Kidney glomerular epithelial cell (primary cell): ENCODE results near the gene IGSF21.

Experiments
- DNase-seq: peaks from one replicate; lab custom pipeline; 2025; lab: John Stamatoyannopoulos, UW

The IGSF21 gene

DNA sequence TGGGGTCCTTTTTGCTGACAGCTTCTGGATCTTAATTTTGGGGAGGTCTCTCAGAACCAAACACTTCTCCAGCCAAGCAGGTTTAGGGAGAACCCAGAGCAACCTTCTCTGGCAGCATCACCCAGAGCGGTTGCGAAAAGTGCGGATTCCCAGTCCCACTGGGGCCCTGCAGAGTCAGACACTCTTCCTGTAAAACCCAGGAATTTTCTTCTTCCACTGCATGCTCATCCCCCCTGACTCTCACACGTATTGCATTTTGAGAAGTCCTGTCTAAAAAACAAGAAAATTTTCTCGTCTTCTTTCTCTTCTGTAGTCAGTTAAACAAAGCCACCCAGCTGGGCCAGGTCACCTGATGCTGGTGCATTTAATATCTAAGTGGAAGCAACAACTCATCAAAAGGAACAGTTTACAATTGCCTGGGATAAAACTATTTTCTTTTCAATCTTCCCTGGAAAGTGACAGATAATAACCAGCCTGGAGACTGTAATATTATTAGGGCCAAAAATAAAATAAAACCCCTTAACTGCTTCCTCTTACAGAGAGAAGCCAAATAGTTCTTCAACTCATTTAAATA is 156.0 kb downstream of the IGSF21 start:
- no peak for DNase-seq

DNA sequence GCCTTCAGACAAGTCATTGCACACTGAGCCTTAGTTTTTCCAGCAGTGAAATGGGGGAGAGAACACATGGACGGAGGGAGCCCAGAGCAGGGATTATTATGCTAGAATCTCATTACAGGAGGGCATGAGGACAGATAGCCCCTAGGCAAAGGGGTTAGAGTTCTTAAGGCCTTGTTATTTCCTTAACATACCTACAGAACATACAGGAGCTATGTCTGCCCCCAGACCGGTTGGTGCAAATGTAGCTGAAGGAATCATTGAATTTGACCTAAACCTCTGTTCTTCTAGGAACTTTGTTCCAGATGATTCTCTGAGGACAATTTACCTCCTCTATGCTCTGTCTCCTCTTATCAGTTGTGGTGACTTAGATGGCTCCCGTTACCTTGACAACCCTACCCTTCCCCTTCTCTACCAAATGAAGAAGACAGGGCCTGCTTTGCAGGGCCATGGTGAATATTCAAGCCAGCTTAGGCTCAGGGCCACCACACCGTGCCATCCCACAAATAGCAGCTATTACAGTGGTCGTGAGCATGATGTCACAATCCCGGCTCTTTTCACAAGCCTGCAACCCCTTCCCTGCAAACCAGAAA is 156.9 kb downstream of the IGSF21 start:
- DNase-seq, result no peak

DNA sequence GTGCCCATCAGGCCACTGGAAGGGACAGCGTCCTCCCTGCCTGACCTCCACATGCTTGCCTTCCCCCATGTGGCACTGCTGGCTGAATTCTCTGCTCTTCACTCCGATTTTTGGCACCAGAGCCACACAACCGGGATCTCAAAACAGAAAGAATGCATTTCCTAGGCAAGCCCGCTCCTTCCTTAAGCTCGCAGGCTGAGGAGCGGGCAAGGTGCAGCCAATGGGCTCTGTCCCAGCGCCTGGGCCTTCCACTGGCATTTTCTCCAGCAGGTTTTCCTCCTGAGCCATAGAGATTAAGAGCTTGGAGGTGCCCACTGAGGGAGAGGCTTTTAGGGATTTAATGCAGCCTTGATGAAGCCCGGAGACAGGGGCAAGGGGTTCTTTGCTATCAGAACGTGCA is 158.0 kb downstream of the IGSF21 start:
- no peak for DNase-seq

DNA sequence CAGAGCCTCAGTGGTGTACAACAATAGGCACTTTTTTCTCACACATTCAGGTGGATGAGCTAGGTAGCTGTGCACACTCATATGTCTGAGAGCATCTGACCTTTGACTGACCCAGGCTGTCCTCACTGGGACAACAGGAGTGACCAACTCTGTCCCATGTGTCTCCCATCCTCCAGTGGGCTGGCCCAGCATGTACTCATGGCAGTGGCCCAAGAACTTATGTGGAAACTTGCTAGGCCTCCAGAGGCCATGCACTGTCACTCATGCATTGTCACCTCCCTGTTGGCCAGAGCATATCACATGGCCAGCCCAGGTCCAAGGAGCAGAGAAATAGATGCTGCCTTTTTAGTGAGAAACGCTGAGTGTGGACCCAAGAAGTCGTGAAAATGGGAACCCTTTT is 158.8 kb downstream of the IGSF21 start:
- no peak for DNase-seq

DNA sequence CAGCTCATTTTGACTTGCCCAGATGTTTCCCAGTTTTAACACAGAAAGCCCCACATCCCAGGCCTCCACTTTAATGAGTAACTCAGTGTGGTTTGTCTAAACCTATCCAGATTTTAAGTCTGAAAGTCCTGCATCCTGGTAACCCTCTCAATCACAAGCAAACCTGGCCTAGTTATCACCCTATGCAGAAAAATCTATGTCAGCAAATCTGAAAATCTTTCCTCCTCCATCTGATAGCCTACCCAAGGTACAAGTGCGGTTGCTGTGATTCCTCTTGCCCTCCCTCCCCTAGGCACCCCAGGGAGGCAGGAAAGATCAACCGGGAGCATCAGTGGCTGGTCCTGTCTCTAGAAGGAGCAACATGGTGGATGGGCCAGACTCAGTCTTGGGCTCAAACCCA is 163.7 kb downstream of the IGSF21 start:
- no peak for DNase-seq

DNA sequence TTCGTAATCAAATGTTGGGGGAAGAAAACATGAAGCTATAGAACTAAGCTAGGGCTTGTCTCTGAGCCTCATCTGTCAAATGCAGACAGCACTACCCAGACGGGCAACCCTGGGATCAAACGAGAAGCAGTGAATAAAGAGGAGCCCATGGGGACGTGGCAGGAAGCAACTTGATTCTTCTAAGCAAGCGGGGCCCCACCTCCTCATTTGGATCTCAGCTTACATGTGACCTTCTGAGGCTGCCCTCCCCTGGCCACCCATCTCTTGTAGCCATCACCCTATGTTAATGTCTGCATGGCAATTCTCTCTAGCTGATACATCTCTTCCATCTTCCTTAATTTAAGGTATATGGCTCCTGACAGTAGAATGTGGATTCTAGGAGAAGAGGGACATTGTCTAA is 171.3 kb downstream of the IGSF21 start:
- no peak for DNase-seq

DNA sequence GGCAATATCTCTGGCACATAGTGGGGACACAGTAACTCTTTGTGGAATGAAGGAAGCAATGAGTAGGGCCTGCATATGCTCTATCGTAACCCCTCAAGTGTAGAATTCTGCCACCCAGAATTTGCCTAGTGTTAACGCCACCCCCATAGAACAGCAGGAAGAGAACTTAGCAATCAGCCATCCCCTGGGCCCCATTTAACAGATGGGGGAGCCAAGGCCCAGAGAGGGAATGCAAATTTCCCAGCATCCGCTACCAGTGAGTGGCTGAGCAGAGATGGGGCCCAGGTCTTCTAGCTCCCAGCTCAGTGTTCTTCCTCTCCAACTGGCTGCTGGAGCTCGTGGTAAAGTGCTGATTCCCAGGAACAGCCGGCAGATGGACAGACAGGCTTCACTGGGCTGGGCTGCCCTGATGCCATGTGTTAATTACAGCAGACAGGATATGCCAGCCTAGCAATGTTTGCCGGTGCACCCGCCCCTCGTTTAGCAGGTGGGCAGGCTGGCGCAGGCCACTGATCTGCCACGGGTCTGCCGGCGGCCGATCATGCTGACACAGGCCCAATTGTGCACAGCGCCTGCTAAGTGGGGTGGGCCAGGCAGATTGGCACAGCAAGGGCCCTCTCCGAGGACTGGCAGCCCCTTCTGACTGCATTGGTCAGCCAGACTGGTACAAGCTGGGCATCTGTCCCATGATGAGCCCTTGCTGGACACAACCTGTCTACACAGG is 171.9 kb downstream of the IGSF21 start:
- DNase-seq, result no peak

DNA sequence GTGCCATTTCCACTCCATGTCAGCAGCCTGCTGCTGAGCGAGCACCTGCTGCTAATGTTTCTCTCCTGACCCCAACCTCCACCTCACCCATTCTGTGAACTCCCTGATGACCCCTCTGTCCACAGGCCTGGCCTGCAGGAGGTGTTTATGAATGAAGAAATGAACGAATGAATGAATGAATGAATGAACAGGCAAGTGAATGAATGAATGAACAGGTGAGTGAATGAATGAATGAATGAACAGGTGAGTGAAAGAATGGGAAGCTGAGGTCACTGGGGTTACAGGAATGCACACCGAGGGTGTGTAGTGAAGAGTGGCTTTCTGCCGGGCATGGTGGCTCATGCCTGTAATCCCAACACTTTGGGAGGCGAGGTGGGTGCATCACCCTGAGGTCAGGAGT is 173.4 kb downstream of the IGSF21 start:
- DNase-seq, result no peak

DNA sequence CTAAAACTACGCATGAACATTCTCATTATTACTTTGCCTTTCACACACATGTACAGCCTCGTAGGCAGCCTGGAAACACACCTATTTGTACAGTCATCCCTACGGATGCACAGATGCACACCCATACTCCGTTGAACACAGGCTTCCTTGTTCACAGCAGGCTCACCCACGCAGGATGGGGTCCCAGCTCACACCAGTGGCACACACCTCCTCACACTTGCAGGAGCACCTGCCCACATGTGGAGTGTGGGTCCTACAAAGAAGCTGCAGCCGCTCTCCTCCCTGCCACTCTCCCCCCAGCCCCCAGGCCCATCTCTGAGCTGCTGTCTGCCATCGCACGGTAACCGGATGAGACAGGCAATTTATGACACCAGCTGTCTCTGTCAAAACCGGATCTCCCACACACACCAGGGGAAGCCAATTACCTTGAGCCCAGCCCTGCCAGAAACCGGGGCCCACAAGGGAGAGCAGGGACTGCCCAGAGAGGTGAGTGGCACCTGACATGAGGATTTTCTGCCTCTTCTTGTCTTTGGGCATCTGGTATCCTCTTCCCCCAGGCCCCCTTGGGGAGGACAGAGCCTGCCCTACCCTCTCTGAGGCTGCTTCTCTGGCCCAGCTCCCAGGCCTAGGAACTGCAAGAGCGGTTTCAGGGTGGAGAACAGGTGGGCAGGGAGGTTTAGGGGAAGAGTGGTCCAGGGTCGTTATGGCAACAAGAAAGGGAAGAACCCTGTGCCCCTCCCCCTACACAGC is 175.4 kb downstream of the IGSF21 start:
- no peak for DNase-seq

DNA sequence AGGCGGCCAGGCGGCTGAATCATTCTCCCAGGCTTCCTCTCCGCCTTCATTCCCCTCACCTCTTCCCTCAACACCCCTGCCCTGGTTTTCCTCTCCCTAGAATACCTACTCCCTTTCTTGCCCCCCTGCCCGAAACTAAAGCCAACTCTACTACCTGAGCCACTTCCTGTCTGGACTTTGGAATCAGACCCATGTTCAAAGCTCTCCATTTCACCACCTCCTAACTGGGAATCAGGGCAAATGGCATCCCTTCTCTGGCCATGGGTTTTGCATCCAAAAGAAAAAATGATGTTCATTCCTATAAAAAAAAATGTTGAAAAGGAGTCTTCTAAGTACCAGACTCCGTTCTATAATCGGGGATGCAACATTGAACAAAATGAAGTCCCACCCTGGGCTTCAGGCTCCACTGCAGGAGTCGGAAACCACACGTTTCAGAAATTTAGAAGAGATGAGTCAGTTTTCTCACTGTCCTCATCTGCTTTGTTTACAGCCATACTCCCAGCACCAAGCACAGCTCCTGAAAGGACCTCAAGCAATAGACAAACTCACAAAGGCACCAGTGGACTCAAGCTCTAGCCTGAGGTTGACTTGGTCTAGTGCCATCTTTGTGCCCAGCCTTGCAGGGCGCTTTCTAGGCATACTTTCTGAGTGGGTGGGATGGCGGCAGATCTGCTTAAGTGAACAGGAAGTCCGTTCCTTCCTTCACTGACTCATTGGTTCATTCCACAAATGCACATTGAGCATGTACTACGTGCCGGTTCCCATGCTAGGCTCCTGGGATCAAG is 176.2 kb downstream of the IGSF21 start:
- no peak for DNase-seq

DNA sequence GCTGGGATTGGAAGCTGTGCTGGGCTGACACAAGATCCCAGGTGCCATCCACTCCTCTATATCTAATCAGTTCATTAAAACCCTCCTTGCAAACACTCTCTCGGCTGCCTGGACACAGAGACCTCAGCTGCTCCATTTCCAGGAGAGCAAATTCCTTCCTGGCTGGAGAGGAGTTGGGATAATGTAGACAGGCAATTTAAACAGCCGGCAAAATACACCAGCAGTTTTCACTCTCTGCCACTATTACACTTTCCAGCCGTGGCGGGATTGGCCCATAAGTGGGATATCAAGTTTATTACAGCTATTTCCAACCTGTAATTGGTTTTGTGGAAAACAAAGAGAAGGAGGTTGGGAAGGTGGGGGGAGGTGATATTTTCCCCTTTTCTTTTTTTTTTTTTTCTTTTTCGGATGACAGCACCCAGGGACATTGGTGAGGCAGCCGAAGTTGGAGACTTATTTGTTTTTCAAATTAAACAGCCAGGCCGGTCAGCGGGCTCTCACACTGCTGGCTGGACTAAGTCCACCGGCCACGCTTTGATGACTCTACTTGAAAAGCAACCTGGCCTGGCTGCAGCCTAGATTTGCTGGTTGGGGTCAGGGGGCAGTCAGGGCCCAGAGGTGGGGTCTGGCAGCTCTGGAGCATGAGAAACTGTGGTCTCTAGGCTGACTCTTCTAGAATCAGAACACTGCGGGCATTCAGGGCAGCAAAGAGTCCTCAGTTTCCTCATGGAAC is 177.4 kb downstream of the IGSF21 start:
- no peak for DNase-seq

DNA sequence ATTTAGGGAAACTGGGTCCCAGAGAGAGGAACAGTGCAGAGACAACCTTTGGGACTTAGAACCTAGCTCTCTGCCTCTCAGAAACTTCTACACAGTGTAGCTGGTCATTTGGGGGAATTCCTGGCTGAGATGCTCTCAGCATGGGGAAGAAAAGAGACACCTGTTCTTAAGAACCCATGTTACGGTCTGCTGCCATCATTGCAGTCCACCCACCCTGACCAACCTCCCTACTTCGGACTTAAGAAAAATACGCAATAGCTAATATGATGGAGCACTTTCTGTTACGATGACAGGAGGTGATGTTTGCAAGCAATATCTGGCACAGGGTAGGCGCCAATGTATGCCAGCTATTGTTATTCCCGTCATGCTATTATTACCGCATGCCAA is 177.9 kb downstream of the IGSF21 start:
- no peak for DNase-seq

DNA sequence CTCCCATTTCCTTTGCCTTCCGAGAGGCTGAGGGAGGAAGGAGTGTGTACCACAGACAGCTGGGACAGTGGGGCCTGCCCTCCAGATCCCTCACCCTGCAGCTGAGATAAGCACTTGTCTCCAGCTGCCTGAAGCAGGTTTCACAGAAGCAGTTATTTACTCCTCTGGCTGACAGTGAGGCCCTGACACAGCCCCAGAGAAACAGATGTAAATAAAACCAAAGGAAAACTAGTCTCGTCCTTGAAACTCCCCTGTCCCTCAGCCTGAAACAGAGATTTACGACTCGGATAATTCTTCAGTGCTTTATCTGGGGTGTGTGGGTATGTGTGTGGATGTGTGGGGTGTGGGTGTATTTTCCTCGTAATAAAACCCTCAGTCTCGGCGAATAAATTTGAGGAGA is 181.1 kb downstream of the IGSF21 start:
- no peak for DNase-seq

DNA sequence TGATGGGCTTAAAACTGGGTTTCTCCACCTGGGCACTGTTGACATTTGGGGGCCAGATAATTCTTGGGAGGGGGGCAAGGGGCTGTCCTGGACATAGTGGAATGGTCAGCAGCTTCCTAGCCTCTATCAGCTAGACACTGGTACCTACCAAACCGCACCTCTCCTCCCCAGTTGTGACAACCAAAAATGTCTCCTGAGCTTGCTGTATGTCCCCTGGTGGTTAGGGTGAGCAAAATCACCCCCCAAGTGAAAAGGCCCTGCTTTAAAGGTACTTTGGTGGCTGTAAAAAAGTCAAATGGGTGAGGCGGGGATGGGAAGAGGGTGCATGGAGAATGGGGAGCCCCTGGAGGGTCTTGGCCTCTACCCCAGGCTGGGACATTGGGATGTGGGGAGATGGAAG is 182.0 kb downstream of the IGSF21 start:
- no peak for DNase-seq

DNA sequence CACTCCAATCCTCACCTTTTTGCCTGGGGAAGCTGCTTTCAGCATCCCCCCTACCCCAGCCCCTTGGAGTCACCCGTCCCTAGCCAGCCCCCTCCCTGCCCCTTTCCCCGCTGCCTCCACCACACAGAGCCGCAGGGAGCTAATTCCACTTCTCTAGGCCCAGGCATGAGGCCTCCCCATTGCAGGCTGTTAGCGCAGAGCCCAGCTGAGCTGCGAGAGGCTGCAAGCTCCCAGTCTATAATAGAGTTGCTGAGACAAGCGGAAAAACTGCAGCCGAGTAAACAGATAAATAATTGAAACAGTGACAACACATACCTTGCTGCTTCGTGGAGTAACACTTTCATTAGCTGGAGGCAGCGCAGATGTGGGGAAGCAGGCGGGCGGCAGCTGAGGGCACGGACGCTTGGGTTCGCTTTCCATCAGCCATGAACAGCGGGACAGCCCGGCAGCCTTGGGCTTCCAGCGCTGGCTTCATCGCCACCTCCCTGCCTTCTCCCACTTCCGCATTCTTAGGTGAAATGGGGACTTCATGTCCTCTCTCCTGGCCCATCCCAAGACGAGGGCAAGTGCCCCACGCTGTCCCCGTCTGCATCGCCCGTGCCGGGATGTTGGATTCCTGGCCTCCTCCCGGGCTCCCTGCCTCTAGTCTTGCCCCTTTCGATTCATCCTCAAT is 183.3 kb downstream of the IGSF21 start:
- no peak for DNase-seq

DNA sequence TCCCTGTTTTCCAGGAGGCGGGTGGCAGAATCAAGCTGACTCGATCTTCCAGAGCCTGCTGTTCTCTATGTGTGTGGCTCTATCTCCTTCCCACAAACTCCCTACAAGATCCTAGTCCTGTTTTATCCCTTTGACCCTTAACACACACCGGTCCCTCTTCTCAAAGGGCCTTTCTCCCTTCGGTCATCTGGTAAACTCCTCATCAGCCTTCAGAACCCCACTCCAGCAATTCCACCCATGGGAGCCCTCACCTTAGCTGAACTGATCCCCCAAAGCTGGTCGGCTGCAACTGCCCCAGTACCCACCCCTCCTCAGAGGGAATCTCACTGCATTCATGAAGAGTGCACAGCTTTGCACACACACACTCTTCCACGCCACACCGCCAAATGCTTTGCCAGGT is 184.9 kb downstream of the IGSF21 start:
- no peak for DNase-seq

DNA sequence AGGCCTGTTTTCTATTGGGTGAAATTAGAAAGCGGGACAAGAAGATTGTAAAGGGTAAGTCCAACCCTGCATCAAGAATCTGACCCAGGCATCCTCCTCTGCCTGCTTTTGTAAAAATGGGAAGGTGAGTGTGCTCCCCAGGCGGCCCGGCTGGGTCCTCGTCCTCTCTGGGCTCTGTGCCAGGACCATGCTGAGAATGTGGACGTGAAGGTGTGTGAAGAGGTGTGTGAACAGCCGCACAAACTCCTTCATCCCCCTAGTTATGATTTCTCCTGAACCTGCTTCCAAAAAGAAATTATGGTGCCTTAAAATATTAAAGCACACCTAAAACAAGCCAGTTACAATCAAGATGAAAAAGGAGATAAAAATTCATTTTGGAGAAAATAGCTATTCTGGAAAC is 185.7 kb downstream of the IGSF21 start:
- DNase-seq, result no peak

DNA sequence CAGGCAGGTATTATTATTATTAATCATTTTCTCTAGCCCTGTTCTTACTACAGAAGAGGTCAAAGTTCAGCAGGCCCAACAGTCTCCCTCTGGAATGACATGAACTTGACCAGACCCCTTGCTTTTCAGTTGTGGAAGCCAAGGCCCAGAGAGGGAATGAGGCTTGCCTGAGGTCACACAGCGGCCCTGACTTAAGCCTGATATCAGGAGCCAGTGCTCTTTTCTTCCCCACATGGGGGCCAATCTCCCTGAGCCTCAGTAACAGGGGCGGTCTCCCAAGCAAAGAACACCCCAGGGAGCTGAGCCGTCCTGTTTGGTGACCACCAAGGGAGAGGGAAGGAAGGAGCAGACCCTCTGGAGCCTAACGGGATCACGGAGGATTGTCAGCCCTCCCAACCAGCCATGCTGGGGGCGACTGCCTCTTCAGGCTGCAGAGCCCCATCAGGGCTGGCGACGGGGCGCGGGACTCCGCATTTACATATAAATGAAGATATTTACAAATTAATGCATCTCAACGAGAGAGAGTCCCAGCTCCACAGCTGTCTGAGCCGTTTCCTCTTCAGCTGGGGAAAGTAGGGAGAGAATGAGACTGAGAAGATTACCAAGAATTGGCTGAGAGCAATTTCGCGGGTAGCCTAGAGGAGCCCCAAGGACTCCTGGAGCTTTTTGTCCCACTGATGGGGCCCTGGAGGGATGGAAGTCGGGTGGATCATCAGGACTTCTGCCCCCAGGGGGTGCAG is 187.0 kb downstream of the IGSF21 start:
- DNase-seq, result no peak

DNA sequence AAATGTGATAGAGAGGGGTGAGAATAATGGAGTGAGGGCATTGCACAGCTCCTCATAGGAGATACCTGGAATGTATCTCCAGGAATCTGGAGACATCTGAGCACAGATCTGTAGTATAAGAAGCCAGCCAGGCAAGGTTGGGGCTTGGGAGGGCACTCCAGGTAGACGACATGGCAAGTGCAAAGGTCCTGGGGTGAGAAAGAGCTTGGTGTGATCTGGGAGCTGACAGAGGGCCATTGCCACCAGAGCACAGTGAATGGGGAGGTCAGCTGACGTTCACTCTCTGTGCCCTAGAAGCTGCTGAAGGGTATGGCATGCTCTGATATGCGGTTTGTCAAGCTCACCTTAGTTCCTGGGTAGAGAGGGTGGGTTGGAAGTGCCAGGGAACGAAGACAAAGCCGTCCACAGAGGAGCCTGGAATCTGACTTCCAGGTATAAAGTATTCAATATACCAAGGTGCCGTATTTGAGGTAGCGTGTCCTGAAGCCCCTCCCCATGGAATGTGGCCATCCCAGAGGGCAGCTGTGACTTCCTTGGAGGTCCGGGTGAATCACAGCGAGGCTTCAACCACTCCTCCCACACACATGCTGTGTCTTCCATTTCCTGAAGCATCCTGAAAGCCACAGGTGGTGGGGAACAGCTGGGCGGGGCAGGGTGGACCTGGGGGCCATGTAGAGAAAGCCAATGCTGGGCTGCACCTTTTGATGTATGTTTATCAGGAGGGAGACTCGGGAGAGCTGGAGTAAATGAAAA is 190.5 kb downstream of the IGSF21 start:
- no peak for DNase-seq
